ENCODE measurements around the gene STX12.
"Not testable (repeated sequence)": the region's sequence is repeated elsewhere in the genome, so short reads cannot be mapped to it uniquely, and the experiment has no call there.

STX12 gene

GRCh38 chr1:27830621-27831440 is 57.8 kb downstream of the STX12 start, which contains the start of gene PPP1R8:
TSS of gene PPP1R8 (plus strand) at chr1:27830782. CDS start at chr1:27830836, 54 bp downstream.
- peak; percentile 98 for DNase-seq (ENCODE audit: low read depth)

DNA sequence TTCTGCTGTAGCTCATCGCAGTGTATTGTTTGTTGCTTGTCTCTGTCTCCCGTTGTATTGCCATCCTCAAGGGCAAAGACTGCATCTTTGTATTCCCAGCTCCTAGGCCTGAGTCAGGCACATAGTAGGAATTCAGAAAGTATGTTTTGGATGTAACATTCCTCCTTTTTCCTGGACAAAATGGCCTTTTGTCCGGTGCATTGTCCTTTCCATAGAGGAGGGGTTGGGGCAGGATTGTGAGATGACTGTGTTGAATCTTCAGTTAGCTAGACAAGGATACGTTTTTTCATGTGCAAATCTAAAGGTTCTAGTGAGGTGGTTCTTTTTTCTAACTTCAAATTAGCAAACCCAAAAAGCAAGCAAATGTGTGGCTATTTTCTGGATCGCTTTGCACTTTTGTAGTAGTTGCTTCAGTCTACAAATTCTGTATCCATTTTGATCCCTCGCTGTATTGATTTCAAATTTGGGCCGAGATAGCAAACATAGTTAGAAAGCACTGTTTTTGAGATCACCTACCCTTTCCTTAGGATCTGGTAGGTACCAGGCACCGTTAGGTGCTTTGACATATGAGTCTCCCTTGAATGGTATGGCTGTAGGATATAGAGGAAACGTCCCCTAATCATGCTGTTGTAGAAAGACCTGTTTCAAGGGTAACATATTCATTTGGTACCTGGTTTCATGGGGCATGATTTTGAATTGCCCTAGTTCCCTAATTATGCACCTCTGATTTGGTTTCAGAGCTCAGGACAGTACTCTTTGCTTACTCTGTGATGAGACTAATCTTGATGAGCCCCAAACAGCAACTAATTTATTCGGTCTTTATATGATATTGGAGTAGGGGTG is 58.8 kb downstream of the STX12 start:
- DNase-seq (ENCODE audit: low read depth): peak; percentile 12

DNA sequence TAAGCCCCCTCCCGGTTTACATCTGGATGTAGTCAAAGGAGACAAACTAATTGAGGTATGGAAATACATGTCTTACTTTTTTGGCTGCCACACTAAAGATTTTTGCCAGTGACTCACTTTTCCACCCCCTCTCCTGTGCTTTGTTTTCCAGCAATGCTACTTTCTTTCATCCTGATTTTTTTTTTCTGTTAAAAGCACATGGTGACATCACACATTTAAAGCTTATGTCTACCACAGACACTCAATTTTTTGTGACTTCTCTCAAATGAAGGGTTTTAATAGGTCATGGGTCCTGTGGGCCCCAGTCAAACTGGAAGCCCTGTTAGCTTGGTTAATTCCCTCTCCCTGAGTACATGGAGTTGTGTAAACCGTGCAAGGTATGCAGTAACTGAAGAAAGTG is 59.7 kb downstream of the STX12 start:
- peak; percentile 65 for DNase-seq (ENCODE audit: low read depth)

DNA sequence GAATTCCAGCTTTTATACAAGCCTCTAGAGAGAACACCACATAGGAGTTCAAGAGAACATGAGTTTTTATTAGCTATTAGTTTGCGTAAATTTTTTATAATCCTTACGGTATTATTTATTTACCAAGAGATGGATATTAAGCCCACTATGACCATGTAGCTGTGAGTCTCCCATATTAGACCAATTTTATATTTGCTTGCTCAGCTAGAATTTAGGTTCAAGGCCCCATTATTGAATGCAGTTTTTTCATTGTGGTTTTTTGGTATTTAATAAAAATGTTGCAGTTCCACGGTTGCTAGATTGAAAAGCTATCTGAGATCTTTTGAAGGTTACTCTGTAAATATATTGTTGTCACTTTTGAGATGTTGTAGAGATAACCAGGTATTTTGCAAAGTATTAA is 60.5 kb downstream of the STX12 start:
- DNase-seq (ENCODE audit: low read depth): no peak

- DNase-seq (ENCODE audit: low read depth): no peak
These were observed 62.0 kb downstream of the STX12 start for GRCh38 chr1:27835046-27835445.

GRCh38 chr1:27835501-27835900 is 62.5 kb downstream of the STX12 start:
- no peak for DNase-seq (ENCODE audit: low read depth)

GRCh38 chr1:27849951-27850350 is 76.9 kb downstream of the STX12 start:
- no peak for DNase-seq (ENCODE audit: low read depth)

DNA sequence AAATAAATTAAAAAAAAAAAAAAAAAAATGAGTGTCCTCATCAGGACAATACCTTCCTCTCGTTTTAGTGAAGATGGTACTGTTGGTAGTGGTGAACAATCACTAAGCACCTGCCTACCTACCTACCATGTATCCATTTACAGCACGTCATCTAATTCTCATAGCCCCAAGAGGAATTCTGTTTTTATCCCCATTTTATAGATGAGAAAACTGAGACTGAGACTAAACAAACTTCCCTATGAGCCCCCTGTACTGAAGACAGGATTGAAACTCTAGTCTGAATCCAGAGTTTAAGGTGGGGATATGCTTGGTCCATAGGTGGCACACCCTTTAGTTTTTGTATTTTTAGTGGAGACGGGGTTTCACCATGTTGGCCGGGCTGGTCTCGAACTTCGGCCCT is 82.1 kb downstream of the STX12 start:
- no peak for DNase-seq (ENCODE audit: low read depth)

- no peak for DNase-seq (ENCODE audit: low read depth)
These were observed 83.7 kb downstream of the STX12 start for GRCh38 chr1:27856561-27857343.

- not testable (repeated sequence) for DNase-seq (ENCODE audit: low read depth)
These were observed 84.5 kb downstream of the STX12 start for GRCh38 chr1:27857552-27857951.

DNA sequence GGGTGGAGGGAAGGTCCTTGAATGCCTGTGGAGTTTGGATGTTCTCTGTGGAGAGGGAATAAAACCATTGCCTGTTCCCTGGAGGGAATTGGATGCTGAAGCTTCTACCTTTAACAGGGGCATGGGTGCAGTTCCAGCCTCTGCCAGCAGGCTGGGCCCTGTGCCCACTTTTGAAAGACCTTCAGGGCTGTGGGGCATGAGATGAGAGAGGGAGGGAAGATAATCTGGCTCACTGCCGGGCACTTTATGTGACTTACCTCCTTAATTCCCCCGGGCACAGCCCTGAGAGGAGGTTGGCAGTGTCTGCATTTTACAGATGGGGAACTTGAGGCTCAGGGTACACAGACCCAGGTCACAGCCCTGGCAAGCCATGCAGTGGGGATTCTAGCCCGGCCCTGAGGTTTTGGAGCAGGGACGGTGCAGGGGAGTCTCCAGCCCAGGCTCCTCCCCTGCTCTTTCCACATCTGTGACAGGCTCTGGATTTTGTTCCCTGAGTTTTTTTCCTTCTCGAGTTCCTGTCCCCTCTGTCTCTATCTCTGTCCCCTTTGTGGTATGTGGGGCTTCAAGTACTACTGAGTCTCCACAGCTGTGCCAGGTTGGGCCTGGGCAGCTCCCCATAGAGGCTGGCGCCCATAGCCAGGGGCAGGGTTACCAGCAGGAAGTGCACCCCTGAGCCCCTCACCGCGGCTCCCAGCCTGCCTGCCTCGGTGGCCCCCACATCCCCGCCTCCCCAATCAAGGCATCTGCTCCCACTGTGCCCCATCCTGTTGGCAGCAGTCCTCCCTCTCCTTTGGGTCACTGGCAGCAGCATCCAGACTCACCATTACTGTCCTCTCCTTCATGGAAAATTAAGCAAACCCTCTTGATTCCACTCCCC is 85.3 kb downstream of the STX12 start:
- DNase-seq (ENCODE audit: low read depth): peak; percentile 78

- DNase-seq (ENCODE audit: low read depth): no peak
These were observed 86.0 kb downstream of the STX12 start for GRCh38 chr1:27858949-27859576.

- no peak for DNase-seq (ENCODE audit: low read depth)
These were observed 88.4 kb downstream of the STX12 start for GRCh38 chr1:27861436-27861835.

DNA sequence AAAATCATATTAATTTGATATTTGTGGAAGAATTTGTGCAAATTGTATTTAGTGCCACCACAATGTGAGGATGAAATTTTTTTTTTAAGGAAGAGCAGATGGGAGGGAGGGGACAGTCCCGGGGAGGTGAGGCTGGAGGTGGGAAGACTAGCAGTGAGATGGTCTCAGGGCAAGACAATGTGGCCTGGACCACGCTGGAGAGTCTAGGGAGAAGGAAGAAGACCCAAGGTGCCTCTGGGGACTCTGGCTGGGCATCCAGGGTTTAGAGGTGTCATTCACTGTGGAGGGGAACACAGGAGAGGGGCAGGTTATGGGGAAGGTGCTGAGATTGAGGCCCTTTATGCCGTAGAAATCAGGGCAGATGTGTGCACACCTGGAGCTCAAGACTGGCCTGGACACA is 89.0 kb downstream of the STX12 start:
- DNase-seq (ENCODE audit: low read depth): no peak

- peak; percentile 99 for DNase-seq (ENCODE audit: low read depth)
These were observed 89.9 kb downstream of the STX12 start for GRCh38 chr1:27862671-27863537.

DNA sequence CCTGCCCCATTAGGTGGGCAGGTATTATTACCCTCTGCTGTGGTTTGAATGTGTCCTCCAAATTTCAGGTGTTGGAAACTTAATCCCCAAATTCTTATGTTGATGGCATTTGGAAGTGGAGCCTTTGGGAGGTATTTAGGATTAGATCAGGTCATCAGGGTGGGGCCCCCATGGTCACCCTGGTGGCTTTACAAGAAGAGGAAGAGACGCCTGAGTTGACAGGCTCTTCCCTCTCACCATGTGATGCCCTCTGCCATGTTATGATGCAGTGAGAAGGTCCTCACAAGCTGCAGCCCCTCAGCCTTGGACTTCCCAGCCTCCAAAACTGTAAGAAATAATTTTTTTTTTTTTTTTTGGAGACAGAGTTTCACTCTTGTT is 90.5 kb downstream of the STX12 start:
- DNase-seq (ENCODE audit: low read depth): no peak

DNA sequence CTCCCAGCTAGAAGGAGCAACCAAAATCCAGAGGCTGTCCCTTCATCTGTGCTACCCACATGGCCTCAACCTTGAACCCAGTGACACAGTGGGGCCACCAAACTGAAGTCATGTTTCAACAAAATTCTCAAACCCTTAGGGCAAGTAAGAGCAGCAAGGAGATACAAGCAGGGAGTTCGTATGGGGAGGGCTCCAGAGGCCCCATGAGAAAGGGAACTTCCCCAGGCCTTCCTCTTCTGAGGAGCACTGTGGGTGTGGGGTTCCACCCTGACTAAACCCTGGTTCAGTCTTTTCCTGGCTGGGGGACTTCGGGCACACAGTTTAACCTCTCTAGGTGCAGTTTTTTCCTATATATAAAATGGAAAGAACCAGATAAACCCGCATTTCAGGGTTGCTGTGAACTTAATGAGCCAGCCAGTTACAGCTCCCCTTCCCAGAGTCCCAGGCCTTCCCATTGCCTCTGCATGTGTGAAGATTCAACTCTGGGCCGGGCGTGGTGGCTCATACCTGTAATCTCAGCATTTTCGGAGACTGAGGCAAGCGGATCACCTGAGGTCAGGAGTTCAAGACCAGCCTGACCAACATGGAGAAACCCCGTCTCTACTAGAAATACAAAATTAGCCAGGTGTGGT is 91.4 kb downstream of the STX12 start:
- DNase-seq (ENCODE audit: low read depth): no peak

GRCh38 chr1:27865821-27866220 is 92.8 kb downstream of the STX12 start:
- no peak for DNase-seq (ENCODE audit: low read depth)

DNA sequence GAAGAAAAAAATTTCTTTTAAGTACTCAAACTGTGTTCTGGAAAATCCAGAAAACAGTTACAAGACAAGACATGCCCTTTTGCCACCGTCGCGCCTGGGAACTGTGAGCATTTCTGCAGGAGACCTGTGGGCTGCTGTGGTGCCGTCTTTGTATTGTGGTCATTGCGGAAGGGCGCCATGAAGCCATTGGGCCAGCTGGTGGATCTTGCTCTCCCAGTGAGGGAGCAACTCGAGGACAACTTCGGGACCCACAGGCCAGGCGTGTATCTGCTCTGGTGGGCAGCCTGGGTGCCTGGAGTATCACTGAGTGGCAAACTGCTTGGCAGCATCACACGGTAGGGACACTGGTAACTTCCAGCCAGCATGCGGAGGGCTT is 95.5 kb downstream of the STX12 start:
- DNase-seq (ENCODE audit: low read depth): no peak

All from iris pigment epithelial cell (primary cell).